Amniotic epithelial cell (primary cell): ENCODE results near the gene IL36A.

Experiments
- DNase-seq: peaks from one replicate; pipeline ENCODE4 v3.0.0-alpha.2; 2010; ENCODE audit warnings: low read depth

IL36A gene, protein sequence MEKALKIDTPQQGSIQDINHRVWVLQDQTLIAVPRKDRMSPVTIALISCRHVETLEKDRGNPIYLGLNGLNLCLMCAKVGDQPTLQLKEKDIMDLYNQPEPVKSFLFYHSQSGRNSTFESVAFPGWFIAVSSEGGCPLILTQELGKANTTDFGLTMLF

GRCh38 chr2:113005030-113005509 lies at the start of gene IL36A:
IL36A (plus strand) TSS chr2:113005459; CDS start chr2:113005872, 413 bp downstream.
- no peak for DNase-seq

DNA sequence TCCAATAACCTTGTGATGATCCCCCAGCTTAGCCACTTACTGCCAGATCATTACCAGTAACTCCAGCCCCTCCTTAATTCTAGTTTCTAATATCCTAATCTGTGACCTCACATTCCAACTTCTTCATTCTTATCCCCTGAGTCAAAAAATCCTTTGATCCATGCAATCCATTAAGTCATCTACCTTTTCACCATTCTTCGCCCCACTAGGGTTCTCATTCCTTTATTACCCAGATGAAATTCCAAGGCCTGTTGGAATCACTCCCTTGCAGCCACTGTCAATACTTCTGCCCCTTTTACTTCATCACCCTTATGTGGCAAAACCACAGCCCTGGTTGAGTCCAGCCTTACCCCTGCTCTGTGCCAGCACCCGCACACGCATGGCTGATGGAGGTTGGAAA lies 47.7 kb upstream of the IL36A start:
- DNase-seq = no peak

DNA sequence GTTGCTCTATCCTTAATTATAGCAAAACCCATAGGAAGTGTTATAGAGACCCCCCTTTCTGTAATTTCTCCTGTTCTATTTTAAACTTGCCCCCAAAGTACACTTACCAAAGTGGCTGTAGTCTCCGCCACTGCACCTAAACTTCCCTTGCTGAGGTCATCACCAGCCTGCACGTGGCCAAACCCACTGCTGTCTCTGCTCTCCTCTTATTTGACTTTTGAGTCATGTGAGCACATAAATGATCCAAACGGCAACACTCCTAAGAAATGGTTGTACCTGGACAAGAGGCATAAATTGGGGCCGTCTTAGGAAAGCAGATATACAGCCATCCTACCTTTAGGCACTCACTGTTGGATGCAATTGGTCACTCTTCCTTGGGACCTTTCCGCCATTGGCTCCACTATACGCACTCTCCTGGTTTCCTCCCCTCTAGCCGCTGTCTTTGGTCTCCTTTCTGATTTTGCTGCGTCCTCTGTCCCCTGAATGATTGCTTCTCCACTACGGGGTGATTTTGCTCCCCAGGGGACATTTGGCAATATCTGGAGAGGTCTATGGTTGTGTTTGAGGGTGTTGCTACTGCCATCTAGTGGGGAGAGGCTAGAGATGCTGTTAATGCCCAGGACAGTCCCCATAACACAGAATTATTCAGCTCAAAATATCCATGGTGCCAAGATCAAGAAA lies 46.7 kb upstream of the IL36A start:
- DNase-seq = peak; percentile 44

DNA sequence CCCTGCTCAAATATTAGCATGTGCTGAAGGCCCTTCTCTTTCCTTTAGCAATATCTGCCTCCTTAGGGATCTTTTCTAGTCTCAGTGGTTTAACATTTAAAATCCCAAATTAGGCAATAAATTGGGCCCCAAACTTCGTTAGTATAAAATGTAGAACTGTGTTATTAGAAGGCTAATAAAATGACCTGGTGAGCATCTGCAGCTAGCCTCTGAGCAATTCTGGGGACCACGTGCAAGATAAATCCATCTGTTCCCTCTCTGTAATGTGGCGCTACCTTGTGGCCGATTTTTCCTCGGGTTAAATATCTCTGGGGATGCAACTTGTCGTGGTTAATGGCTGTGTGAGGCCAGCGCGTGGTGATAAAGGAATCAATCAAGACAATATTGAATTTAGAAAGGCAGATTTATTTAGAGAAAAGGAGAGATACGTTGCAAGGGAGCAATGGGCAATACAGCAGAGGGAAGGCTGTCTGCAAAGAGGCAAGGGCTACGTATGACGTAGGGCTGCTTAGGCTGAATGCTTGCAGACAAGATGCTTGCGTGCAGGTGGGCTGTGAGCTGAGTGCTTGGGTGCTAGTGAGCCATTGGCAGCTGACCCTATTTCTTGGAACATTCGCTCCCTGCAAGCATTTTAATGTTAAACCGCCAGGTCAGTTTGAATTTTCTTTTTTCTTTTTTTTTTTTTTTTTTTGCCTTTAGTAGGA lies 46.0 kb upstream of the IL36A start:
- DNase-seq = no peak

GRCh38 chr2:112960230-112960825 lies 44.9 kb upstream of the IL36A start:
- DNase-seq = no peak

DNA sequence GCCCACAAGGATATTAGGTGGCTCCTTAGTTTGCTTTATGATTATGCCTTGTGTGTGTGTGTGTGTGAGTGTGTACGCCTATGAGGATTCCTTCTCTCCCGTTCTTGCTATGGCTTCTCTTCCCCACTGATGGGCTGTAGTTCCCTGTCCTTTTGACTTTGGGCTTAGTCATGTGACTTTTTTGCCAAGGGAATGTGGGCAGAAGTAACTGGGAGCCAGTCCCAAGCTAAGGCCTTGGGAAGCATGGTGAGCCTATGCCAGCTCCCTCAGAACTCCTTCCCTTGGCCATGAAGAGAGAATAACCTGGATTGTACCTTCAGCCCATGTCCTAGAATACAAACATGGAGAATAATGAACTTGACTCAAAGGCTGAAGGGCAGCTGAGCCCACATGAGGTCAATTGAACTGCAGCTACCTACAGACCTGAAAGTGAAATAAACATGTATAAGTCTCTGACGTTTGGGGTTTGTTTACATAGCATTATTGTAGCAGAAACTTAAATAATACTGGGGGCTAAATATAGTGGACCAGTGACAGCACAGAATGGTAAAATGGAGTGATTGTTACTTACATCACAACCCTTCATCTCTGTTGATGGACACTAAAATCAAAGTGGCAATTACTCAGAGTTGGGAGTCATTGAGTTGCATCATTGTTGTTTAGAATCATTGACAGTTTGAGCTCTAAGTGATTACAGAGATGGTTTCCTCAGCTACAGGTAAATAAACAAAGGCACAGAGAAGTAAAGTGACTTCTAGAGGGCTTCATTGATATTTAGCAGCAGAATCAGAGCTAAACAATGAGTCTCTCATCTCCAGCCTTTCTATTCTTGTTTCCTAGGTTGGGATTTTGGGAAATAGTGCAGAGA lies 42.7 kb upstream of the IL36A start:
- DNase-seq = no peak

DNA sequence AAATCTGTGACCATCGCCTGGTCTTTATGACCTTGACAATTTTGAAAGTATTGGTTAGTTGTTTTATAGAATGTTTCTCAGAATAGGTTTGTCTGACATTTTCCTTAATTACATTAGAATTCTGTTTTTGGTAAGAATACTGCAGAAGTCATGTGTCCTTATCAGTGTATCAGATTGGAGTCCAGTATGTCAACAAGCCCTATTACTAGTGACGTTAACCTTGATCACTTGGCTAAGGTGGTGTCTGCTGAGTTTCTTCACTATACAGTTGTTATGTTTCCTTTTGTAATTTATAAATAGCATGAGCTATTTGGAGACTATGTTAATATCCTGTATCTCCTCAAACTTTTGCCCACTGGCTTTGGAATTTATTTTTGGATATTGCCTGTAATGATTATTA lies 38.2 kb upstream of the IL36A start:
- no peak for DNase-seq

DNA sequence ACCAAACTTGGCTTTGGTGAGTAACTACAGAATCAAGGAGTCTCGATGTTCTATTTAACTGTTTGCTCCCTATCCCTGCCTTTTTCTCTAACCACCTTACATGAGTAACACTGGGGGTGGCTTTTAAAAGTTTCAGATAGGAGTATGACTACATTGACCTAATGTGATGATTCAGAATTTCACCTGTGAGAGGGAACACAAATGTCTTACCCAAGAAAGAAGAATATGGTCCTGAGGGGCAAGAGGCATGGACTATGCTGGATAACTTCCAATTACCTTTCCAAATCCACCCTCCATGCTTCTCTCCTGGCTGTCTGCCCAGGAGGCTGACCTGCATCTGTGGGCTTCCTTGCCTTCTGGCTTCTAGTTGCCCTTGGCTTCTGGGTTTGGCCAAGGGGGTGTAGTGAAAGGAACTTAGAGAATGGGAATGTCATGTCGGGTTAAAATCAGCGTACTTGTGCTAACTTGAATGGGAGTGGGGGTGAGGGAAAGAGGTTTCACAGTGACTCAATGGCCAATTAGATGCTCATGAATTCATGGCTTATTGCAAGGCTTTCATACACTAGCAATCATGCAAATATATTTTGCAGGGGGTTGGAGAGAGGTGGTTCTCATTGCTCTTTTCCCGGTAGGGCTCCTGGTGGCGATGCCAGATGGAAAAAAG lies 32.7 kb upstream of the IL36A start:
- no peak for DNase-seq

DNA sequence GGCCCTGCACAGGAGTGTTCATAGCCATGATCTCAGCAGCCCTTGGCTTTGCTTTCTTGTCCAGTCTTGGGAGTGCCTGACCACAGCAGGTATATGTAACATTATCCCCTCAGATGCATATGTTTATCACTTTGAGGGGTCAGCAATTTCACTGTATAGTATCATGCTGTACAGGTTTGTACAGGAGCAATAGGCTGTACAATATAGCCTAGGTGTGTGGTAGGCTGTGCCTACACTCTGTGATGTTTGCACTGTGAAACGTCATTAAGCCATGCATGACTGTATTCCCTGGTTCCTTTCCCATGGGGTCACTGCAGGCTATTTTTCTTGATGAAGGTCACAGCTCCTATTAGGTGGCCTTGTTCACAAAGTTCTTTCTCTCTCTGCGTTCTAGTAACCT lies 32.1 kb upstream of the IL36A start:
- DNase-seq = no peak

GRCh38 chr2:112977559-112978056 lies 27.7 kb upstream of the IL36A start, which contains the start of gene IL36G:
IL36G (plus strand) TSS chr2:112978006; CDS start chr2:112978639, 633 bp downstream.
- no peak for DNase-seq

DNA sequence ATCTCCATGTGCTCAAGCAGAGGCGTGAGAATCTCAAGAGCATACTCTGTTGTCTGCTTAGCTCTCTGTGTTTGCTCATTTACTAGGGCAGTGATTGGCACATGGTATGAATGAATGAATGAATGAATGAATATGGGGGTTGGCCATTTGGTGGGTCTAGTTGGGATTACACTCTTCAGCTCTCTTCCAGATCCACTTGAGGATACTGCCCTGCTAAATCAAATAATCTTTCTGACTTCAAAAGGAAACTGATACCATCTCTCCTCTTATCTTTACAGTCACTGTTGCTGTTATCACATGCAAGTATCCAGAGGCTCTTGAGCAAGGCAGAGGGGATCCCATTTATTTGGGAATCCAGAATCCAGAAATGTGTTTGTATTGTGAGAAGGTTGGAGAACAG lies 25.5 kb upstream of the IL36A start:
- DNase-seq = no peak

GRCh38 chr2:112980537-112980936 lies 24.7 kb upstream of the IL36A start:
- DNase-seq = no peak

DNA sequence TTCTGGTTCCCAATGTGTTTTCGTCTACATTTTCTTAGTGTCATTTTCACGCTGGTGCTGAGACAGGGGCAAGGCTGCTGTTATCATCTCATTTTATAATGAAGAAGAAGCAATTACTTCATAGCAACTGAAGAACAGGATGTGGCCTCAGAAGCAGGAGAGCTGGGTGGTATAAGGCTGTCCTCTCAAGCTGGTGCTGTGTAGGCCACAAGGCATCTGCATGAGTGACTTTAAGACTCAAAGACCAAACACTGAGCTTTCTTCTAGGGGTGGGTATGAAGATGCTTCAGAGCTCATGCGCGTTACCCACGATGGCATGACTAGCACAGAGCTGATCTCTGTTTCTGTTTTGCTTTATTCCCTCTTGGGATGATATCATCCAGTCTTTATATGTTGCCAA lies 20.2 kb upstream of the IL36A start:
- no peak for DNase-seq

DNA sequence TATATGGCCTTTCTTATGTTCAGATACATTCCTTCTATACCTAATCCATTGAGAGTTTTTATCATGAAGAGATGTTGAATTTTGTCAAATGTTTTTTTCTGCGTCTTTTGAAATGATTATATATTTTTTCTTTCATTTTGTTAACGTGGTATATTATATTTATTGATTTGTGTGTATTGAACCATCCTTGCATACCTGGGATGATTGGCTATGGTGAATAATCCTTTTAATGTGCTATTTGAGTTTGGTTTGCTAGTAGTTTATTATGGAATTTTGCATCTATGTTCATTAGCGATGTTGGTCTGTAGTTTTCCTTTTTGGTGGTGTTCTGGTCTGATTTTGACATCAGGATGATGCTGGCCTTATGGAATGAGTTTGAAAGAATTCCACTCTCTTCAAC lies 15.6 kb upstream of the IL36A start:
- no peak for DNase-seq

DNA sequence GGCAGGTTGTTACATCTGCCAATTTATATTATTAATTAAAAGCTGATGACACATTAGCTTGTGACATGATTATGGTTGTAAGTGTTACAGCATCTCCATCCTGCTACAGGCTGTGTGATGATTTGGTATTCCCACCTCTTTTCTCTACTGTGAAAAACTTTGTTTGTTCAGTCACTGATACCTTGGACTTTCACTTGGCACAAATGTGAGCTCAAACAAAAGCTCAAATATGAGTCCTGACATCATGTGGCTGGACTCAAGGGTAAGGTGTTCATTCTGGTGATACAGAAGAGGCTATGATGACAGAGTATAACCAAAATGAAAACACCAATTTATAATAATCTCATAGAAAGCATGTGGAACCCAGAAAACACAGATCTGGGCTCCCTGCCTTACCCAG lies 11.4 kb upstream of the IL36A start:
- no peak for DNase-seq

DNA sequence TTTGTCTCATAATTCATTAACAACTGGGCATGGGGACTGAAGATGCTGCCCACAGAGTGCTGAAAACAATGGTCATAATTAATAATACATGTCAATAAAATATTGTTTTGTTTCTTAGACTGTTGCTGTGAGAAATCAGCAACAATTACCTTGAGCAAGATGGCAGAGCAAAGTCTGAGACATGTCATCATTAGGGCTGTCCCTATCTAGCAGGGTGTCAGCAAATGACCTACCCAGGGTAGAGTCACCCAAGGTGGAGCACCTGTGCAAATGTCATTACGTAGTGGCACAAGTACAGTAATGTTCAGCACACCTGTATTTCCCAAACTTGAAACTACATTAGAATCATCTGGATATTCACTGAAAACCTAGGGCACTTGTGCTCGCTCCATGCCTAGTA lies 10.6 kb upstream of the IL36A start:
- DNase-seq = no peak

GRCh38 chr2:112995346-112995920 lies 9.8 kb upstream of the IL36A start:
- no peak for DNase-seq

- DNase-seq = no peak
These were observed 8.6 kb upstream of the IL36A start for GRCh38 chr2:112996635-112997034.

- DNase-seq = no peak
These were observed 8.1 kb upstream of the IL36A start for GRCh38 chr2:112997151-112997550.

DNA sequence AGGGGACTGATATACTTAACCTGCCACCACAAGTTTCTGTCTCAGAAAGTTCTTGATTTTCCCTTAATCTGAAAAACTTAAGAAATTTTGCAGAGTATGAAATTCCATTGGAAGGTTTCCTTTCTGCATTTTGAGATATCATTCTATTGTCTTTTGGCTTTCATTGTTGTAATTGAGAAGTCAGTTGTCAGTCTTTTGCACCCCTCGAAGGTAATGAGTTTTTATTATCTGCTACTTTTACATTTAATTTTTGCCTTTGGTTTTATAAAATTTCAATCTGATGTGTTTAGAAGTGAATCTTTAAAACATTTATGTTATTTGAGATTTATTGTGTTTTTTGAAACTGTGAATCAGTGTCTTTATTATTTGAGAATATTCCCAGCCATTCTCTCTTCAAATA lies 4.8 kb upstream of the IL36A start:
- DNase-seq = peak; percentile 3

GRCh38 chr2:113002677-113003076 lies 2.6 kb upstream of the IL36A start:
- no peak for DNase-seq
